K562 (cell line): ENCODE measurements around the gene SLC27A2.

Source experiments
- BDP1 ChIP-seq: IDR thresholded peaks from 3 replicates; pipeline ENCODE4 v1.6.1; 2011; ENCODE audit not compliant: insufficient read length, insufficient read depth
- CLOCK ChIP-seq: fragments of 250-450 bp; sonication (Bioruptor Pico); IDR thresholded peaks from 2 replicates; pipeline ENCODE4 v1.4.0; 2020; ENCODE audit warnings: mild to moderate bottlenecking, moderate library complexity, borderline replicate concordance
- KDM1A ChIP-seq, 2 experiments: fragments of 450-650 bp; IDR thresholded peaks; 2 replicates each; pipeline ENCODE4 v1.6.1; 2016; ENCODE audit warnings: mild to moderate bottlenecking in 2 of 2
- PHF21A ChIP-seq: fragments of 450-650 bp; IDR thresholded peaks from 2 replicates; pipeline ENCODE4 v1.6.1; 2017; ENCODE audit warnings: low read depth, borderline replicate concordance
- TAF7 ChIP-seq: fragments of 450-650 bp; IDR thresholded peaks from 2 replicates; pipeline ENCODE4 v1.6.1; 2016; ENCODE audit warnings: missing genetic modification characterization, missing compliant biosample characterization
- ZBTB1 ChIP-seq: sonication (generic); formaldehyde crosslinking; IDR thresholded peaks from 2 replicates; pipeline ENCODE4 v1.8.1; 2023; ENCODE audit warnings: missing genetic modification reagents, low read depth, mild to moderate bottlenecking, borderline replicate concordance
- TF ChIP-seq, protein P1 (sequence below): sonication (generic); formaldehyde crosslinking; IDR thresholded peaks from 2 replicates; pipeline ENCODE4 v1.5.0; 2020; ENCODE audit warnings: missing genetic modification reagents
- TF ChIP-seq, protein P2 (sequence below), 3 experiments: IDR thresholded peaks in 2 of 3; conservative IDR thresholded peaks in 1 of 3; 2 replicates each; pipeline ENCODE4 v1.5.1; 2011 to 2012; ENCODE audit warnings: low read length in 3 of 3, mild to moderate bottlenecking in 3 of 3, control low read depth in 2 of 3, improper control_type of control experiment in 1 of 3, inconsistent platforms in 1 of 3, low read depth in 1 of 3, mixed read lengths in 1 of 3, moderate library complexity in 1 of 3; ENCODE audit not compliant: insufficient read depth in 2 of 3
- TF ChIP-seq, protein P3 (sequence below): fragments of 250-450 bp; sonication (Bioruptor Pico); IDR thresholded peaks from 2 replicates; pipeline ENCODE4 v1.8.0; 2021; ENCODE audit warnings: borderline replicate concordance, mild to moderate bottlenecking, moderate library complexity; ENCODE audit not compliant: poor library complexity, severe bottlenecking

GRCh38 chr15:50190723-50191122 lies 8.7 kb downstream of the SLC27A2 start:
- TF ChIP-seq, protein P1, sequence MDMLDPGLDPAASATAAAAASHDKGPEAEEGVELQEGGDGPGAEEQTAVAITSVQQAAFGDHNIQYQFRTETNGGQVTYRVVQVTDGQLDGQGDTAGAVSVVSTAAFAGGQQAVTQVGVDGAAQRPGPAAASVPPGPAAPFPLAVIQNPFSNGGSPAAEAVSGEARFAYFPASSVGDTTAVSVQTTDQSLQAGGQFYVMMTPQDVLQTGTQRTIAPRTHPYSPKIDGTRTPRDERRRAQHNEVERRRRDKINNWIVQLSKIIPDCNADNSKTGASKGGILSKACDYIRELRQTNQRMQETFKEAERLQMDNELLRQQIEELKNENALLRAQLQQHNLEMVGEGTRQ, result no peak
- no peak for TF ChIP-seq PHF21A
- no peak for TF ChIP-seq ZBTB1
- TF ChIP-seq CLOCK (CRISPR knock-in tag), result no peak
- no peak for TF ChIP-seq KDM1A (IDR thresholded peaks at IDR 0.05)
- TF ChIP-seq, protein P2, sequence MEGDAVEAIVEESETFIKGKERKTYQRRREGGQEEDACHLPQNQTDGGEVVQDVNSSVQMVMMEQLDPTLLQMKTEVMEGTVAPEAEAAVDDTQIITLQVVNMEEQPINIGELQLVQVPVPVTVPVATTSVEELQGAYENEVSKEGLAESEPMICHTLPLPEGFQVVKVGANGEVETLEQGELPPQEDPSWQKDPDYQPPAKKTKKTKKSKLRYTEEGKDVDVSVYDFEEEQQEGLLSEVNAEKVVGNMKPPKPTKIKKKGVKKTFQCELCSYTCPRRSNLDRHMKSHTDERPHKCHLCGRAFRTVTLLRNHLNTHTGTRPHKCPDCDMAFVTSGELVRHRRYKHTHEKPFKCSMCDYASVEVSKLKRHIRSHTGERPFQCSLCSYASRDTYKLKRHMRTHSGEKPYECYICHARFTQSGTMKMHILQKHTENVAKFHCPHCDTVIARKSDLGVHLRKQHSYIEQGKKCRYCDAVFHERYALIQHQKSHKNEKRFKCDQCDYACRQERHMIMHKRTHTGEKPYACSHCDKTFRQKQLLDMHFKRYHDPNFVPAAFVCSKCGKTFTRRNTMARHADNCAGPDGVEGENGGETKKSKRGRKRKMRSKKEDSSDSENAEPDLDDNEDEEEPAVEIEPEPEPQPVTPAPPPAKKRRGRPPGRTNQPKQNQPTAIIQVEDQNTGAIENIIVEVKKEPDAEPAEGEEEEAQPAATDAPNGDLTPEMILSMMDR (IDR thresholded peaks at IDR 0.05 in 2 of 3, conservative IDR thresholded peaks at IDR 0.05 in 1 of 3; ENCODE audit: insufficient read depth in 2 of 3, low read depth in 1 of 3, low read length in 3 of 3), result no peak
- TF ChIP-seq, protein P3, sequence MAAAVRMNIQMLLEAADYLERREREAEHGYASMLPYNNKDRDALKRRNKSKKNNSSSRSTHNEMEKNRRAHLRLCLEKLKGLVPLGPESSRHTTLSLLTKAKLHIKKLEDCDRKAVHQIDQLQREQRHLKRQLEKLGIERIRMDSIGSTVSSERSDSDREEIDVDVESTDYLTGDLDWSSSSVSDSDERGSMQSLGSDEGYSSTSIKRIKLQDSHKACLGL (CRISPR knock-in tag), result no peak
- TF ChIP-seq TAF7, result no peak
- TF ChIP-seq BDP1, result no peak
